Measurements from ENCODE around the gene NINJ2. TPM values are rescaled to one million over a fixed set of nuclear protein-coding genes. Genes with fewer than 3 reads are reported as not detected.

NINJ2 gene
- total RNA-seq, 4 donors from 2014 or later, result 7.6 to 20.9 (median 12.6) TPM

DNA sequence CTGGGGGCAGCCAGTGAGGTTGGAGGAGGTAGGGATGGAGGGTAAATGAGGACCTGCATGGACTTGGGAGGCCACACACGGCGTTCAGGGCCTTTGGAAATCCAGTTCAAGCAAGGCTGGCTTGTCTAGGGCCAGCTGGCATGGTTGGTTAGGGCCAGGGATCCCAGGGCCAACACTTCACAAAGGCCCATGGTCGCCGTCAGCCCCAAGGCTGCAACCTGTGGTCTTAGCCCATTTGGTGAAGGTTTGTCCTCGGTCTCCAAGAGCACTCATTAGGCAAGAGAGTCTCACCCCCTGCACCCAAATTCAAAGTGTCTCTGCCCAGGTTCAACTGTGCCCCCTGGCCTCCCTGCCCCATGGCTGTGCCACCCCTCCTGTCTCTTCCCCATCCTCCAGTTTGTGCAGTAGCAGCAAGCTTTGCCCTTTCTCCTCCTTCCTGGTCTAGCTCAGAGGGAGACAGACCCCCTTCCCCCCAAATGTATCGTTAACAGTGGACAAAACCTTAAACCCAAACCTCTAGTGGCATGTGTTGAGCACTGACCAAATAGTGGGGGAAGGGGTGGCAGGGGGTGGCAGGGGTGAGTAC, 94.1 kb downstream of the NINJ2 start:
- 80% methylated on average over 6 of the region's 6 CpGs for WGBS
- H3K4me3 ChIP-seq, result peak overlapping the region; percentile 71
- no peak overlapping the region for H3K27ac ChIP-seq

DNA sequence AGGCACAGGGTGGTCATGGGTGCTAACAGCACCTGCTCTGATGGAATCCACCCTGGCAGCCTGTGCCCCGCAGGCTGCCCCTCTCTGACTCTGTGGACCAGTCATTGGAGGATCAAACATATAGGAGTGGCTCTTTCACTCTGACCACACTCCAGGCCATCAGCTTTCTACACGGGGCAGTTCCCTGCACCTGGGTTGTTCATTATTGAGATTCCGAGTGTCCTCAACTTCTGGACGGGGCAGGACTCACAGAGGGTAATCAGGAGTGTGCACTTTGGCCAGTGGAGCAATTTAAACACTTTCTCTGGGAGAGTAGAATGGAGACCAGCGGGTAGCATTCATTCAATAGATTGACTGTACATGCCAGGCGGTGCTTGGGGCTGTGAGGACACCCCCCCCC, 94.8 kb downstream of the NINJ2 start:
- Histone ChIP-seq H3K4me3 (no peak overlapping the region), H3K27ac (no peak overlapping the region), H3K9me3 (no peaks in the 10 kb centered on the region), H3K36me3 (no peaks in the 10 kb centered on the region), H3K27me3 (no peaks in the 10 kb centered on the region), H3K4me1 (peaks cover 41% of the 10 kb centered on the region)
- DNase-seq (ENCODE audit: low spot score in 2 of 2), result no peak
- WGBS, result 74% methylated on average over 4 of the region's 6 CpGs
- TF ChIP-seq, protein P1, sequence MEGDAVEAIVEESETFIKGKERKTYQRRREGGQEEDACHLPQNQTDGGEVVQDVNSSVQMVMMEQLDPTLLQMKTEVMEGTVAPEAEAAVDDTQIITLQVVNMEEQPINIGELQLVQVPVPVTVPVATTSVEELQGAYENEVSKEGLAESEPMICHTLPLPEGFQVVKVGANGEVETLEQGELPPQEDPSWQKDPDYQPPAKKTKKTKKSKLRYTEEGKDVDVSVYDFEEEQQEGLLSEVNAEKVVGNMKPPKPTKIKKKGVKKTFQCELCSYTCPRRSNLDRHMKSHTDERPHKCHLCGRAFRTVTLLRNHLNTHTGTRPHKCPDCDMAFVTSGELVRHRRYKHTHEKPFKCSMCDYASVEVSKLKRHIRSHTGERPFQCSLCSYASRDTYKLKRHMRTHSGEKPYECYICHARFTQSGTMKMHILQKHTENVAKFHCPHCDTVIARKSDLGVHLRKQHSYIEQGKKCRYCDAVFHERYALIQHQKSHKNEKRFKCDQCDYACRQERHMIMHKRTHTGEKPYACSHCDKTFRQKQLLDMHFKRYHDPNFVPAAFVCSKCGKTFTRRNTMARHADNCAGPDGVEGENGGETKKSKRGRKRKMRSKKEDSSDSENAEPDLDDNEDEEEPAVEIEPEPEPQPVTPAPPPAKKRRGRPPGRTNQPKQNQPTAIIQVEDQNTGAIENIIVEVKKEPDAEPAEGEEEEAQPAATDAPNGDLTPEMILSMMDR (IDR thresholded peaks at IDR 0.05), result no peak
- no peak for TF ChIP-seq POLR2A (IDR thresholded peaks at IDR 0.05)
- TF ChIP-seq POLR2AphosphoS5 (IDR thresholded peaks at IDR 0.05), result no peak
- TF ChIP-seq EP300 (IDR thresholded peaks at IDR 0.05), result no peak

More for the DNA sequence above, 94.1 kb downstream of the NINJ2 start:
- peaks cover 40% of the 10 kb centered on the region for H3K4me1 ChIP-seq
- DNase-seq (ENCODE audit: low spot score in 2 of 2), result no peak
- TF ChIP-seq, protein P1 (IDR thresholded peaks at IDR 0.05), result no peak
- no peak for TF ChIP-seq EP300 (IDR thresholded peaks at IDR 0.05)
- no peaks in the 10 kb centered on the region for H3K36me3 ChIP-seq
- no peaks in the 10 kb centered on the region for H3K27me3 ChIP-seq
- no peaks in the 10 kb centered on the region for H3K9me3 ChIP-seq

DNA sequence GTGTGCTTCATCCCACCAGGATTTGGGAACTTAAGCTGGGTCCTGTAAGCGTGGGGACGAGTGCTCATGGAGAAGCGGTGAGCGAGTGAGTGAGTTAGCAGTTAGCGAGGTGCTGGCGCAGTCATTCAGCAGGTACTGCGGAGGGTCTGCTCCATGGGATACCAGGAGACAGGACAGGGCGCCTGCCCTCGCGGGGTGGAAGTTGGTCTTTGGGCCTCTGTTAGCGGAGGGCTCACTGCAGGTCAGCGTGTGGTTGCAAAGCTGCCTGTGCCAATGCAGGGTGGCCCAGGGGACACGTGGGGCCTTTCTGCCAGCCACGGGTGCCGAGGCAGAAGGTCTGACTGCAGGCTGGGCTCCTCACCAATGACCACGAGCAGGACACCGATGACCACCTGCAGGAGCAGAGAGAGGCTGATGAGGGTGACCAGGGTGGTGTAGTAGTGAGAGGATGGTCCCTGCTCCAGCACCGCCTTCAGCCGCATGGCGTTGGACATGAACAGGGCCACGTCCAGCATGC, 97.6 kb downstream of the NINJ2 start:
- TF ChIP-seq EP300 (IDR thresholded peaks at IDR 0.05), result no peak
- TF ChIP-seq POLR2AphosphoS5 (IDR thresholded peaks at IDR 0.05), result no peak
- TF ChIP-seq, protein P1 (IDR thresholded peaks at IDR 0.05), result no peak
- TF ChIP-seq POLR2A (IDR thresholded peaks at IDR 0.05), result no peak
- Histone ChIP-seq H3K36me3 (peaks cover 4% of the 10 kb centered on the region), H3K27ac (no peak overlapping the region), H3K4me1 (peaks cover 44% of the 10 kb centered on the region), H3K9me3 (no peaks in the 10 kb centered on the region), H3K4me3 (no peak overlapping the region), H3K27me3 (no peaks in the 10 kb centered on the region)
- no peak for DNase-seq (ENCODE audit: low spot score in 2 of 2)
- 88% methylated on average over 16 of the region's 21 CpGs for WGBS

DNA sequence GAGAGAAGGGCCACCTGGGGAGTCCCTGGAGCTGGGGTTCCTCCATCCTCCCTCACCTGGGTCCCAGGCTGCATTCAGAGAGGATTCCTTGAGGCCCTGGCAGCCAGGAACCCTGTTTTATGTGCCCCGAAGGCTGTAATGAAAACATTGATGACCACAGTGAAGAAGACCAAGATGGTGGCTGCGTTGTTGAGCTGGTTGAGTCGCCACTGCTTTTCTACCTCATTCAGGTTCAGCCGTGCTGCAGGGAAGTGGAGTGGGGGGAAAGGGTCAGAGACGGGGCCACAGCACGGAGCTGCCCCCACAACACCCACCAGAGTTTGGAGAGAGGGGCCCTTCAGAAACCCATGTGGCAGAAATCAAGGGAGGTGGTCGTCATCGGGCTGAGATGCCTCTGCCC, 98.1 kb downstream of the NINJ2 start:
- TF ChIP-seq POLR2AphosphoS5 (IDR thresholded peaks at IDR 0.05) (no peak), POLR2A (IDR thresholded peaks at IDR 0.05) (no peak), EP300 (IDR thresholded peaks at IDR 0.05) (no peak)
- TF ChIP-seq, protein P1 (IDR thresholded peaks at IDR 0.05), result no peak
- WGBS, result 99% methylated on average over 8 of the region's 8 CpGs
- no peak overlapping the region for H3K27ac ChIP-seq
- no peaks in the 10 kb centered on the region for H3K27me3 ChIP-seq
- DNase-seq (ENCODE audit: low spot score in 2 of 2), result no peak
- H3K36me3 ChIP-seq, result peaks cover 4% of the 10 kb centered on the region
- peaks cover 44% of the 10 kb centered on the region for H3K4me1 ChIP-seq
- H3K4me3 ChIP-seq, result no peak overlapping the region
- no peaks in the 10 kb centered on the region for H3K9me3 ChIP-seq

DNA sequence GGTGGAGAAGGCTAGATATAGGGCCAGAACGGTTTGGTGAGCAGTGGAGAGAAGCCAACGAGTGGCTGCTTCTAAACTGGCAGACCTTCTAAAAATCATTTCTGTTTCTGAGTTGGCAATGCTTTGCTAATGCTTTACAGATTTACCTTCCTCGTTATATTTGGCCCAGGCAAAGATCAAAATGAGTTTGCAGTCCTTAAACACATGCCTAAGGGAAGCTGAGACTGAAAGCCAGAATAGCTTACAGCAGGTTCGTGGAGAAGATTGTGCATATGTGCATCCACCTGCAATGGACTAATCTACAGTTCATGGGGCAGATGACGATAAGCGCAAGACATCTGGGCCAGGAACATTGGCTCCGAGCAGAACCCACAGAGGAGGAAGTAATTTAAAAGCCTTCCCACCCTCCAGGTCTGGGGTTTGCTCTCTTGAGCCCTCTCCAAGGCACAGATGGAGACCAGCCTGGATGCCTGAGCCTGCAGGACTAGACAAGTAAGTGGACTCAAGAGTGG, 99.4 kb downstream of the NINJ2 start:
- peak overlapping the region; percentile 22 for H3K4me3 ChIP-seq
- H3K27me3 ChIP-seq, result no peaks in the 10 kb centered on the region
- H3K36me3 ChIP-seq, result peaks cover 4% of the 10 kb centered on the region
- DNase-seq (ENCODE audit: low spot score in 2 of 2), result no peak
- TF ChIP-seq POLR2A (IDR thresholded peaks at IDR 0.05), result no peak
- no peak for TF ChIP-seq EP300 (IDR thresholded peaks at IDR 0.05)
- TF ChIP-seq, protein P1 (IDR thresholded peaks at IDR 0.05), result no peak
- TF ChIP-seq POLR2AphosphoS5 (IDR thresholded peaks at IDR 0.05), result no peak
- no peak overlapping the region for H3K27ac ChIP-seq
- H3K9me3 ChIP-seq, result no peaks in the 10 kb centered on the region
- WGBS, result 58% methylated on average over 7 of the region's 7 CpGs
- H3K4me1 ChIP-seq, result peaks cover 46% of the 10 kb centered on the region
